ENCODE results near the gene SPTBN1.

- TF ChIP-seq POLR2AphosphoS5 (IDR thresholded peaks at IDR 0.05; ENCODE audit: borderline replicate concordance, low read depth, low read length) (no peak), EZH2 (IDR thresholded peaks at IDR 0.05) (no peak), FOXP2 (optimal IDR thresholded peaks at IDR 0.05; ENCODE audit: control extremely low read depth, extremely low read length, insufficient read depth) (no peak)
These were observed 112.8 kb downstream of the SPTBN1 start for GRCh38 chr2:54568876-54569321.
